Caco-2 (cell line): Measurements from ENCODE around the gene AGPAT2. TPM values are rescaled to one million over a fixed set of nuclear protein-coding genes. Genes with fewer than 3 reads are reported as not detected.
"Not testable (repeated sequence)": the region's sequence is repeated elsewhere in the genome, so short reads cannot be mapped to it uniquely, and the experiment has no call there.

ENCODE experiments used
- BruUV-seq: library from RNA; stranded (reverse); fragments of 400-500 nt; replicated peaks from 2 replicates; lab custom pipeline; 2021; lab: Mats Ljungman, UMichigan
- CTCF ChIA-PET: fragments of 300-600 bp; sonication (Branson Sonifier 250); formaldehyde crosslinking; loops from one replicate; lab custom pipeline; 2022; ENCODE audit warnings: antibody characterized with exemption; lab: Charles Lee
- POLR2A ChIA-PET: fragments of 300-600 bp; sonication (Branson Sonifier 250); formaldehyde crosslinking; loops from one replicate; lab custom pipeline; 2022; ENCODE audit warnings: antibody characterized with exemption; lab: Charles Lee
- DNase-seq, 2 experiments: peaks; one replicate each; pipeline versions ENCODE4 v3.0.0 to v3.0.0-alpha.2; 2020 to 2022
- H3K27me3 ChIP-seq: replicated peaks from 2 replicates; pipeline ENCODE4 v1.6.0; 2011; ENCODE audit warnings: low read length; ENCODE audit not compliant: control insufficient read depth, insufficient read depth
- H3K36me3 ChIP-seq: 2 replicates; pipeline ENCODE4 v1.5.1; 2011; ENCODE audit warnings: low read length; ENCODE audit not compliant: control insufficient read depth, insufficient read depth
- H3K4me1 ChIP-seq: fragments of 250-450 bp; sonication (Bioruptor Pico); 2 replicates; pipeline ENCODE4 v1.5.1; 2020; ENCODE audit warnings: mild to moderate bottlenecking
- H3K4me3 ChIP-seq: 2 replicates; pipeline ENCODE4 v1.5.1; 2011; ENCODE audit warnings: low read depth, mild to moderate bottlenecking, control low read depth, low read length
- H3K9me3 ChIP-seq: fragments of 250-450 bp; sonication (Bioruptor Pico); 2 replicates; pipeline ENCODE4 v1.5.1; 2020; ENCODE audit warnings: mild to moderate bottlenecking, moderate library complexity
- H3K27ac Mint-ChIP-seq: one replicate; pipeline ENCODE4 v1.8.0; 2022; ENCODE audit warnings: mixed read lengths; ENCODE audit not compliant: unreplicated experiment
- H3K27me3 Mint-ChIP-seq: one replicate; pipeline ENCODE4 v1.8.0; 2022; ENCODE audit warnings: mixed read lengths; ENCODE audit not compliant: insufficient read depth, unreplicated experiment
- H3K36me3 Mint-ChIP-seq: one replicate; pipeline ENCODE4 v1.8.0; 2022; ENCODE audit warnings: mild to moderate bottlenecking, mixed read lengths; ENCODE audit not compliant: insufficient read depth, unreplicated experiment
- H3K4me1 Mint-ChIP-seq: one replicate; pipeline ENCODE4 v1.8.0; 2022; ENCODE audit warnings: low read depth, mixed read lengths; ENCODE audit not compliant: unreplicated experiment
- H3K4me3 Mint-ChIP-seq: one replicate; pipeline ENCODE4 v1.8.0; 2022; ENCODE audit warnings: mild to moderate bottlenecking, moderate library complexity, mixed read lengths; ENCODE audit not compliant: unreplicated experiment
- H3K9me3 Mint-ChIP-seq: one replicate; pipeline ENCODE4 v1.8.0; 2022; ENCODE audit warnings: mixed read lengths; ENCODE audit not compliant: unreplicated experiment
- CTCF ChIP-seq, 2 experiments: fragments of 200-600 bp in 1 of 2; IDR thresholded peaks; 1 replicate in 1 of 2; 2 replicates in 1 of 2; pipeline versions ENCODE4 v1.5.1 to v1.8.0; 2011 to 2022; ENCODE audit warnings: antibody characterized with exemption in 1 of 2, control low read depth in 1 of 2, inconsistent platforms in 1 of 2, low read depth in 1 of 2, low read length in 1 of 2, mild to moderate bottlenecking in 1 of 2, moderate library complexity in 1 of 2; ENCODE audit not compliant: insufficient read depth in 1 of 2, severe bottlenecking in 1 of 2, unreplicated experiment in 1 of 2
- intact Hi-C: fragments of 100-400 bp; cut with micrococcal nuclease; formaldehyde crosslinking; loops from one replicate; pipeline ENCODE4 v1.10.0; 2022; ENCODE audit not compliant: unreplicated experiment
- total RNA-seq: library from RNA; stranded (reverse); gene quantifications from 2 replicates; pipeline ENCODE4 v1.2.3, GENCODE V29; 2022

Gene AGPAT2
- total RNA-seq, 1 experiment from 2014 or later, result 68.7 TPM

- peaks cover 14% of the 10 kb centered on the region for H3K4me1 Mint-ChIP-seq
- ChIA-PET CTCF (interaction anchor here (0.6 to 0.7 kb wide), 3 partner anchors 13 to 242 kb away, joined by 4 to 7 read pairs (median 5); no protein-coding TSS in a partner anchor), POLR2A (interaction anchor here (0.6 to 1.1 kb wide), 3 partner anchors 16 to 129 kb away, joined by 3 to 16 read pairs (median 3); no protein-coding TSS in a partner anchor)
- H3K4me1 ChIP-seq, result peaks cover 11% of the 10 kb centered on the region
- no peak overlapping the region for H3K27ac Mint-ChIP-seq
- no peaks in the 10 kb centered on the region for H3K36me3 Mint-ChIP-seq
- BruUV-seq, result no TSS peak
- peaks cover 2% of the 10 kb centered on the region for H3K36me3 ChIP-seq
- peak overlapping the region; percentile 66 for H3K4me3 Mint-ChIP-seq
- H3K9me3 ChIP-seq, result no peaks in the 10 kb centered on the region
- H3K27me3 ChIP-seq, result no peaks in the 10 kb centered on the region
- peak overlapping the region; percentile 85 for H3K4me3 ChIP-seq
- intact Hi-C loops, result no loop called here
- H3K27me3 Mint-ChIP-seq, result no peaks in the 10 kb centered on the region
- DNase-seq, result no peak
- H3K9me3 Mint-ChIP-seq, result no peaks in the 10 kb centered on the region
- no peak for TF ChIP-seq CTCF (IDR thresholded peaks at IDR 0.05; ENCODE audit: insufficient read depth in 1 of 2, low read depth in 1 of 2, low read length in 1 of 2, severe bottlenecking in 1 of 2, unreplicated experiment in 1 of 2)
Measured at GRCh38 chr9:136712690-136713544, 25.7 kb upstream of the AGPAT2 start.

DNA sequence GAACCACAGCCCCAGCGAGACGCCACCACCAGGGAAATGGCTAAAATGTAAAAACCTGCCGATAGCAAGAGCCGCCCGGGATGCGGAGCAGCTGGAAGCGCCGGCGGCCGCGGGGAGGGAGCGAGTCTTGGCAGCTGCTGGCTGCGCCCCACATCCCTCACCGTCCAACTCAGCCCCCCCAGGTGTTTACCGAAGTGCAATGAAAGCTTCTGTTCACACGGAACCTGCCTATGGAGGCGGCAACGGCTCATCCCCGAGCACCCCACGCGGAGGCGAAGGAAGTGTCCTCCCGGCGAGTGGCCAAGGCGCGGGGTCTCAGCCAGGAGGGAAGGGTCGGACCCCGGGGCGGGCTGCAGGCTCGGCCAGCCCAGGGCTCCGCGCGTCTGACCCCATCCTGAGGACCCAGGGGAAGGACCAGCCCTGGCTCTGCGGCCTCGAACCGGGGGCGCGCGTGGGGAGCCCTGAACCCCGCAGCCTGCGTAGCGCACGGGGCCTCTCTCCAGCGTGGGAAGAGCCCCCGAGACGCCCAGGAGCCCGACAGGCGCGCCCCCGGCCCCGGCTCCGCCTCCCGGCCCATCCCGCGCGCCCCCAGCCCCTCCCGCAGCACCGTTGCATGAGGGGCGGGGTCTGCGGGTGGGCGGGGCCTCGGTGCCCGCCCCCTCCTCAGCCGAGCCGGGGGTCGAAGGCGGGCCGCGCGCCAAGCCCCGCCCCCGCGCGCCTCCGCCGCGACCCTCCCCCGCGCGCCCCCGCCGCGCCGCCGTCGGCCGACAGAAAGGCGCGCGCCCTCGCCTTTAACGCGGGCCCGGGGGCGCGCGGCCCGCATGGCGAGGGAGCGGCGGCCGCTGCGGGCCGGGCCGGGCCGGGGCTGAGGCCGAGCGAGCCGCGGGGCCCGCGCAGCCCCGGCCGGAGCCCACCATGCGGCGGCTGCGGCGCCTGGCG is 24.8 kb upstream of the AGPAT2 start, which contains the start of gene DIPK1B:
TSS of gene DIPK1B (plus strand) at position 822 of the 939 bp plus-strand sequence. CDS start at position 916, 94 bp downstream.
- Mint-ChIP-seq H3K4me1 (peaks cover 15% of the 10 kb centered on the region), H3K27ac (no peak within 1 kb of the TSS), H3K9me3 (no peaks in the 10 kb centered on the region), H3K4me3 (peak within 1 kb of the TSS; percentile 66), H3K36me3 (no peaks in the 10 kb centered on the region), H3K27me3 (no peaks in the 10 kb centered on the region)
- no peaks in the 10 kb centered on the region for H3K9me3 ChIP-seq
- H3K27me3 ChIP-seq, result no peaks in the 10 kb centered on the region
- CTCF ChIA-PET, result interaction anchor here (0.6 to 0.7 kb wide), 2 partner anchors 18 to 241 kb away, joined by 5 to 7 read pairs; no protein-coding TSS in a partner anchor
- H3K4me3 ChIP-seq, result peak within 1 kb of the TSS; percentile 85
- no TSS peak for BruUV-seq
- peaks cover 11% of the 10 kb centered on the region for H3K4me1 ChIP-seq
- peaks cover 2% of the 10 kb centered on the region for H3K36me3 ChIP-seq
- DNase-seq, result peak; percentile 41 to 59
- intact Hi-C loops, result no loop called here
- TF ChIP-seq CTCF (IDR thresholded peaks at IDR 0.05; ENCODE audit: insufficient read depth in 1 of 2, low read depth in 1 of 2, low read length in 1 of 2, severe bottlenecking in 1 of 2, unreplicated experiment in 1 of 2), result no peak
- POLR2A ChIA-PET, result interaction anchor here (0.7 kb wide), 1 partner anchor 130 kb away, joined by 16 read pairs; no protein-coding TSS in a partner anchor

DNA sequence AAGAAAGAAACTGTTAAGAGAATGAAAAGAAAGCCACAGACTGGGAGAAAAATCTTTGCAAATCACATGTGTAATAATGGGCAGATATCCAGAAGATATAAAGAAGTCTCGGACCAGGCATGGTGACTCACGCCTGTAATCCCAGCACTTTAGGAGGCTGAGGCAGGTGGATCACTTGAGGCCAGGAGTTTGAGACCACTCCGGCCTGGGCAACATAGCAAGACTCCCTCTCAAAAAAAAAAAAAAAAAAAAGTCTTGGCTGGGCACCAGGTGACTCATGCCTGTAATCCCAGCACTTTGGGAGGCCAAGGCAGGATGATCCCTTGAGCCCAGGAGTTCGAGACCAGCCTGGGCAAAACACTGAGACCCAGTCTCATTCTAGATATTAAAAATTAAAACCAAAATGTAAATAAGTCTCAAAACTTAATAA is 24.0 kb upstream of the AGPAT2 start:
- CTCF ChIA-PET, result not testable (repeated sequence)

More for the DNA sequence above, 24.0 kb upstream of the AGPAT2 start:
- H3K27ac Mint-ChIP-seq, H3K4me3 ChIP-seq, intact Hi-C loops, BruUV-seq, H3K36me3 Mint-ChIP-seq, H3K27me3 Mint-ChIP-seq, POLR2A ChIA-PET, H3K9me3 ChIP-seq, H3K36me3 ChIP-seq, H3K9me3 Mint-ChIP-seq, DNase-seq, H3K27me3 ChIP-seq: not testable (repeated sequence)
- peaks cover 15% of the 10 kb centered on the region for H3K4me1 Mint-ChIP-seq
- peaks cover 11% of the 10 kb centered on the region for H3K4me1 ChIP-seq
- H3K4me3 Mint-ChIP-seq, result peak overlapping the region; percentile 51
